ENCODE measurements around the gene TRAPPC12.

DNA sequence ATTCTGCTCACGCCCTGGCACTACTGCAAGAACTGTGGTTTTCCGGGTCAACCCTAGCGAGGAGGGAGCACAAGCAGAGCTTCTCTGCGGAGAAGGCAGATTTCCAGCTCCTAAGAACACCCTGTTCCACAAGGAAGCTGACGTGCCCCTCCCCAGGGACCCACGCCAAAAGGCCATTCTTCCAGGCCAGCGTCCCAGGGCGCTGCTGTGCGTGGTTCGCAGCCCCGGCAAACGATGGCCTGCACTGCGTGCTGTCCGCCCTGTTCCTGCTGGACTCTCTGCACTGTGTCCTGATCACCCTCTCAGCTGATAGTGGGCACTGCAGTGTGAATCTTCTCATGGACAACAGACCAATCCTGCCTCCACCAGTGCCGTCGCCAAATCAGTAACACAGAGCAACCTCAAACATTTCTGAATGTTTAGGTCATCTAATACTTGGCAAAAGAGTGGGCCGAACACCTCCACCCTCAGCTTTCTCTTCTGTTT is 90.7 kb downstream of the TRAPPC12 start:
- no peak for TF ChIP-seq POLR2A (IDR thresholded peaks at IDR 0.05)
- TF ChIP-seq, protein P1, sequence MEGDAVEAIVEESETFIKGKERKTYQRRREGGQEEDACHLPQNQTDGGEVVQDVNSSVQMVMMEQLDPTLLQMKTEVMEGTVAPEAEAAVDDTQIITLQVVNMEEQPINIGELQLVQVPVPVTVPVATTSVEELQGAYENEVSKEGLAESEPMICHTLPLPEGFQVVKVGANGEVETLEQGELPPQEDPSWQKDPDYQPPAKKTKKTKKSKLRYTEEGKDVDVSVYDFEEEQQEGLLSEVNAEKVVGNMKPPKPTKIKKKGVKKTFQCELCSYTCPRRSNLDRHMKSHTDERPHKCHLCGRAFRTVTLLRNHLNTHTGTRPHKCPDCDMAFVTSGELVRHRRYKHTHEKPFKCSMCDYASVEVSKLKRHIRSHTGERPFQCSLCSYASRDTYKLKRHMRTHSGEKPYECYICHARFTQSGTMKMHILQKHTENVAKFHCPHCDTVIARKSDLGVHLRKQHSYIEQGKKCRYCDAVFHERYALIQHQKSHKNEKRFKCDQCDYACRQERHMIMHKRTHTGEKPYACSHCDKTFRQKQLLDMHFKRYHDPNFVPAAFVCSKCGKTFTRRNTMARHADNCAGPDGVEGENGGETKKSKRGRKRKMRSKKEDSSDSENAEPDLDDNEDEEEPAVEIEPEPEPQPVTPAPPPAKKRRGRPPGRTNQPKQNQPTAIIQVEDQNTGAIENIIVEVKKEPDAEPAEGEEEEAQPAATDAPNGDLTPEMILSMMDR (IDR thresholded peaks at IDR 0.05) = no peak

All from transverse colon (tissue), 3 donors.